GM12878 (cell line): Measurements from ENCODE around the gene GDF11. TPM values are rescaled to one million over a fixed set of nuclear protein-coding genes. Genes with fewer than 3 reads are reported as not detected.

Source experiments
- ATF2 ChIP-seq: IDR thresholded peaks from 2 replicates; pipeline ENCODE4 v1.6.1; 2012; ENCODE audit warnings: low read length, inconsistent platforms
- BMI1 ChIP-seq: fragments of 450-650 bp; IDR thresholded peaks from 2 replicates; pipeline ENCODE4 v1.6.1; 2016; ENCODE audit warnings: mild to moderate bottlenecking, moderate library complexity, borderline replicate concordance
- BRCA1 ChIP-seq: IDR thresholded peaks from 2 replicates; pipeline ENCODE4 v1.6.1; 2011; ENCODE audit warnings: low read depth, low read length, improper control_type of control experiment
- CHD2 ChIP-seq: IDR thresholded peaks from 2 replicates; pipeline ENCODE4 v1.6.1; 2011; ENCODE audit warnings: low read depth, low read length, improper control_type of control experiment, borderline replicate concordance
- E4F1 ChIP-seq: fragments of 450-650 bp; IDR thresholded peaks from 2 replicates; pipeline ENCODE4 v1.6.1; 2018; ENCODE audit warnings: borderline replicate concordance, mild to moderate bottlenecking; ENCODE audit not compliant: partially characterized antibody
- ETV6 ChIP-seq, 2 experiments: fragments of 450-650 bp in 1 of 2; IDR thresholded peaks in 1 of 2; conservative IDR thresholded peaks in 1 of 2; 2 replicates each; pipeline ENCODE4 v1.6.1; 2014; ENCODE audit warnings: antibody characterized with exemption in 1 of 2, borderline replicate concordance in 1 of 2, low read depth in 1 of 2, mild to moderate bottlenecking in 1 of 2, moderate library complexity in 1 of 2
- FOXM1 ChIP-seq: IDR thresholded peaks from 2 replicates; pipeline ENCODE4 v1.6.1; 2012; ENCODE audit warnings: low read depth, mild to moderate bottlenecking, inconsistent platforms, low read length, moderate library complexity
- GATAD2B ChIP-seq: fragments of 450-650 bp; conservative IDR thresholded peaks from 2 replicates; pipeline ENCODE4 v1.6.1; 2017; ENCODE audit warnings: low read depth, mild to moderate bottlenecking, moderate library complexity
- IRF5 ChIP-seq: fragments of 450-650 bp; IDR thresholded peaks from 2 replicates; pipeline ENCODE4 v1.6.1; 2017; ENCODE audit warnings: borderline replicate concordance
- KLF5 ChIP-seq: fragments of 450-650 bp; IDR thresholded peaks from 2 replicates; pipeline ENCODE4 v1.6.1; 2014; ENCODE audit warnings: mild to moderate bottlenecking; ENCODE audit not compliant: partially characterized antibody
- MEF2B ChIP-seq: fragments of 450-650 bp; IDR thresholded peaks from 2 replicates; pipeline ENCODE4 v1.6.1; 2018; ENCODE audit warnings: mild to moderate bottlenecking, moderate library complexity; ENCODE audit not compliant: partially characterized antibody, poor library complexity, severe bottlenecking
- NFYB ChIP-seq: IDR thresholded peaks from 2 replicates; pipeline ENCODE4 v1.6.1; 2011; ENCODE audit warnings: low read depth, mild to moderate bottlenecking, low read length, improper control_type of control experiment, moderate library complexity; ENCODE audit not compliant: insufficient read depth
- NR2C1 ChIP-seq: fragments of 450-650 bp; IDR thresholded peaks from 2 replicates; pipeline ENCODE4 v1.6.1; 2017; ENCODE audit warnings: antibody characterized with exemption, mild to moderate bottlenecking, moderate library complexity
- NR2F1 ChIP-seq: fragments of 450-650 bp; conservative IDR thresholded peaks from 2 replicates; pipeline ENCODE4 v1.6.1; 2017; ENCODE audit warnings: mild to moderate bottlenecking
- NRF1 ChIP-seq: conservative IDR thresholded peaks from 2 replicates; pipeline ENCODE4 v1.6.1; 2011; ENCODE audit warnings: mild to moderate bottlenecking, low read depth, low read length, improper control_type of control experiment
- RB1 ChIP-seq: fragments of 450-650 bp; formaldehyde crosslinking; IDR thresholded peaks from 2 replicates; pipeline ENCODE4 v1.6.1; 2017; ENCODE audit warnings: mild to moderate bottlenecking, borderline replicate concordance
- SKIL ChIP-seq: fragments of 450-650 bp; IDR thresholded peaks from 2 replicates; pipeline ENCODE4 v1.6.1; 2017; ENCODE audit warnings: mild to moderate bottlenecking, low read depth, inconsistent platforms; ENCODE audit not compliant: poor library complexity, severe bottlenecking
- SP1 ChIP-seq: IDR thresholded peaks from one replicate; pipeline ENCODE4 v1.6.1; 2011; ENCODE audit warnings: low read depth, low read length
- SPI1 ChIP-seq: IDR thresholded peaks from 2 replicates; pipeline ENCODE4 v1.6.1; 2011; ENCODE audit warnings: low read depth, mild to moderate bottlenecking, low read length, moderate library complexity, borderline replicate concordance; ENCODE audit not compliant: insufficient read depth
- SRF ChIP-seq, 2 experiments: IDR thresholded peaks; 2 replicates each; pipeline ENCODE4 v1.6.1; 2011; ENCODE audit warnings: low read depth in 2 of 2, low read length in 2 of 2, mild to moderate bottlenecking in 1 of 2, moderate library complexity in 1 of 2
- TARDBP ChIP-seq: IDR thresholded peaks from 2 replicates; pipeline ENCODE4 v1.6.1; 2016; ENCODE audit warnings: borderline replicate concordance
- ZNF24 ChIP-seq: fragments of 450-650 bp; IDR thresholded peaks from 2 replicates; pipeline ENCODE4 v1.6.1; 2017; ENCODE audit warnings: antibody characterized with exemption, mild to moderate bottlenecking
- polyA plus RNA-seq, 11 experiments: library from polyadenylated mRNA; depleted of rRNA in 4 of 11; unstranded in 6 of 11; stranded (reverse) in 5 of 11; fragments of >200 nt; fragmentation: Nextera tagmentation in 4 of 11; fragmentation: Illumina TruSeq in 1 of 11; extraction: Ambion mirVana in 4 of 11; extraction: Trizol in 1 of 11; gene quantifications; 1 replicate in 1 of 11; 2 replicates in 10 of 11; pipeline versions ENCODE4 v1.2.1 to v1.2.3, GENCODE V29; 2011 to 2016; ENCODE audit warnings: inconsistent platforms in 2 of 11, missing spikeins in 2 of 11, low read depth in 1 of 11
- total RNA-seq, 4 experiments: library from RNA; depleted of rRNA in 3 of 4; stranded (reverse); fragments of >200 nt in 3 of 4; fragmentation: Illumina TruSeq in 1 of 4; extraction: Trizol in 1 of 4; gene quantifications; 2 replicates each; pipeline versions ENCODE4 v1.2.1 to v1.2.3, GENCODE V29; 2013 to 2021

The GDF11 gene
- total and polyA plus RNA-seq, 10 of the 15 experiments (the other 5 are each of a cell fraction or from before 2014, with no cell fraction given), result 0.83 to 15.4 (median 4.3) TPM

- TF ChIP-seq IRF5 (no peak), NFYB (no peak), BRCA1 (no peak), SP1 (peak; percentile 56), ATF2 (no peak), NR2F1 (peak; percentile 46), SKIL (peak; percentile 46), ETV6 (conservative IDR thresholded peaks at IDR 0.05 in 1 of 2, IDR thresholded peaks at IDR 0.05 in 1 of 2; ENCODE audit: borderline replicate concordance in 1 of 2, low read depth in 1 of 2) (no peak), KLF5 (peak; percentile 32), NRF1 (no peak), TARDBP (no peak), BMI1 (peak; percentile 96), GATAD2B (no peak), ZNF24 (no peak), E4F1 (peak; percentile 29), NR2C1 (no peak), SPI1 (peak; percentile 54; the same call in 1 of the 2 replicates), FOXM1 (no peak), SRF (IDR thresholded peaks at IDR 0.05; ENCODE audit: low read depth in 2 of 2, low read length in 2 of 2) (no peak), CHD2 (no peak), RB1 (0 out of 2 replicates have a peak, but pooled peaks have one; percentile 8), MEF2B (peak; percentile 58)
Observed at GRCh38 chr12:55738123-55739024, 4.5 kb upstream of the GDF11 start (continued).
